ENCODE measurements around the gene GUCY2C. TPM values are rescaled to one million over a fixed set of nuclear protein-coding genes. Genes with fewer than 3 reads are reported as not detected.

Gene GUCY2C
- total and polyA plus RNA-seq, 10 of the 15 experiments (the other 5 are each of a cell fraction or from before 2014, with no cell fraction given): 0.08 to 0.60 (median 0.17) TPM

DNA sequence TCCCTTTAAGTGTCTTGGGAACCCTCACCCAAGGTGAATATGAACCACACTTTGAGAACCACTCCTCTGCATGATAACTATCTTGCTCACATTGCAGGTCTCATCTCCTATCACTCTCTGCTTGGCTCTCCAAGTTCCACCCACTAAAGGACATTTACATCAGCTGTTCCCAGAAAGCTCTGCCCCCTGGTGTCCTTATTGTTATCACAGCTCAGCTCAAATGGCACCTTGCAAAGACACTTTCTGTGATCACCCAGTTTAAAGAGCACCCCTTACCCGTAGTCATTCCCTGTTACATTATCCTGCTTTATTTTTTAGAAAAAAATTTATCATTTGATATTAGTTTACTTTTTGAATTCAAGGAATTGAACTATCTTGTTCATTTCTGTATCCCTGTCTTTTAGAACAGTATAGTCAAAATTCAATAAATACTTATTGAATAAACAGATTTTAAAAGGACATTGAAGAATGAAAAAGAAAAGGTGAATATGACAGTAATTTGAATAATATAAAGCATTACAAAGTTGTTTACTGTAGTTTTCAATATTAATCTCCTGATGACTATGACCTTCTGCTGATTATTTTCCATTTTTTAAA, 20.5 kb upstream of the GUCY2C start (continued):
- TF ChIP-seq, protein P1, sequence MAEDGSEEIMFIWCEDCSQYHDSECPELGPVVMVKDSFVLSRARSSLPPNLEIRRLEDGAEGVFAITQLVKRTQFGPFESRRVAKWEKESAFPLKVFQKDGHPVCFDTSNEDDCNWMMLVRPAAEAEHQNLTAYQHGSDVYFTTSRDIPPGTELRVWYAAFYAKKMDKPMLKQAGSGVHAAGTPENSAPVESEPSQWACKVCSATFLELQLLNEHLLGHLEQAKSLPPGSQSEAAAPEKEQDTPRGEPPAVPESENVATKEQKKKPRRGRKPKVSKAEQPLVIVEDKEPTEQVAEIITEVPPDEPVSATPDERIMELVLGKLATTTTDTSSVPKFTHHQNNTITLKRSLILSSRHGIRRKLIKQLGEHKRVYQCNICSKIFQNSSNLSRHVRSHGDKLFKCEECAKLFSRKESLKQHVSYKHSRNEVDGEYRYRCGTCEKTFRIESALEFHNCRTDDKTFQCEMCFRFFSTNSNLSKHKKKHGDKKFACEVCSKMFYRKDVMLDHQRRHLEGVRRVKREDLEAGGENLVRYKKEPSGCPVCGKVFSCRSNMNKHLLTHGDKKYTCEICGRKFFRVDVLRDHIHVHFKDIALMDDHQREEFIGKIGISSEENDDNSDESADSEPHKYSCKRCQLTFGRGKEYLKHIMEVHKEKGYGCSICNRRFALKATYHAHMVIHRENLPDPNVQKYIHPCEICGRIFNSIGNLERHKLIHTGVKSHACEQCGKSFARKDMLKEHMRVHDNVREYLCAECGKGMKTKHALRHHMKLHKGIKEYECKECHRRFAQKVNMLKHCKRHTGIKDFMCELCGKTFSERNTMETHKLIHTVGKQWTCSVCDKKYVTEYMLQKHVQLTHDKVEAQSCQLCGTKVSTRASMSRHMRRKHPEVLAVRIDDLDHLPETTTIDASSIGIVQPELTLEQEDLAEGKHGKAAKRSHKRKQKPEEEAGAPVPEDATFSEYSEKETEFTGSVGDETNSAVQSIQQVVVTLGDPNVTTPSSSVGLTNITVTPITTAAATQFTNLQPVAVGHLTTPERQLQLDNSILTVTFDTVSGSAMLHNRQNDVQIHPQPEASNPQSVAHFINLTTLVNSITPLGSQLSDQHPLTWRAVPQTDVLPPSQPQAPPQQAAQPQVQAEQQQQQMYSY (CRISPR knock-in tag; IDR thresholded peaks at IDR 0.05): no peak
- TF ChIP-seq RUNX3 (IDR thresholded peaks at IDR 0.05; ENCODE audit: low read length) (no peak), ZZZ3 (IDR thresholded peaks at IDR 0.05; ENCODE audit: control insufficient read depth, insufficient read length, low read depth) (no peak), IKZF2 (IDR thresholded peaks at IDR 0.05) (no peak), EED (IDR thresholded peaks at IDR 0.05; ENCODE audit: low read depth) (no peak), NFXL1 (IDR thresholded peaks at IDR 0.05; ENCODE audit: borderline replicate concordance) (no peak), ETV6 (conservative IDR thresholded peaks at IDR 0.05 in 1 of 2, IDR thresholded peaks at IDR 0.05 in 1 of 2; ENCODE audit: borderline replicate concordance in 1 of 2, low read depth in 1 of 2) (no peak), ASH2L (IDR thresholded peaks at IDR 0.05; ENCODE audit: borderline replicate concordance, low read depth) (no peak), SP1 (IDR thresholded peaks at IDR 0.05; ENCODE audit: low read depth, low read length) (no peak)
- TF ChIP-seq, protein P2, sequence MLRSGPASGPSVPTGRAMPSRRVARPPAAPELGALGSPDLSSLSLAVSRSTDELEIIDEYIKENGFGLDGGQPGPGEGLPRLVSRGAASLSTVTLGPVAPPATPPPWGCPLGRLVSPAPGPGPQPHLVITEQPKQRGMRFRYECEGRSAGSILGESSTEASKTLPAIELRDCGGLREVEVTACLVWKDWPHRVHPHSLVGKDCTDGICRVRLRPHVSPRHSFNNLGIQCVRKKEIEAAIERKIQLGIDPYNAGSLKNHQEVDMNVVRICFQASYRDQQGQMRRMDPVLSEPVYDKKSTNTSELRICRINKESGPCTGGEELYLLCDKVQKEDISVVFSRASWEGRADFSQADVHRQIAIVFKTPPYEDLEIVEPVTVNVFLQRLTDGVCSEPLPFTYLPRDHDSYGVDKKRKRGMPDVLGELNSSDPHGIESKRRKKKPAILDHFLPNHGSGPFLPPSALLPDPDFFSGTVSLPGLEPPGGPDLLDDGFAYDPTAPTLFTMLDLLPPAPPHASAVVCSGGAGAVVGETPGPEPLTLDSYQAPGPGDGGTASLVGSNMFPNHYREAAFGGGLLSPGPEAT (IDR thresholded peaks at IDR 0.05; ENCODE audit: low read depth): no peak
- TF ChIP-seq, protein P3, sequence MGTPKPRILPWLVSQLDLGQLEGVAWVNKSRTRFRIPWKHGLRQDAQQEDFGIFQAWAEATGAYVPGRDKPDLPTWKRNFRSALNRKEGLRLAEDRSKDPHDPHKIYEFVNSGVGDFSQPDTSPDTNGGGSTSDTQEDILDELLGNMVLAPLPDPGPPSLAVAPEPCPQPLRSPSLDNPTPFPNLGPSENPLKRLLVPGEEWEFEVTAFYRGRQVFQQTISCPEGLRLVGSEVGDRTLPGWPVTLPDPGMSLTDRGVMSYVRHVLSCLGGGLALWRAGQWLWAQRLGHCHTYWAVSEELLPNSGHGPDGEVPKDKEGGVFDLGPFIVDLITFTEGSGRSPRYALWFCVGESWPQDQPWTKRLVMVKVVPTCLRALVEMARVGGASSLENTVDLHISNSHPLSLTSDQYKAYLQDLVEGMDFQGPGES (IDR thresholded peaks at IDR 0.05): no peak
- TF ChIP-seq, protein P4, sequence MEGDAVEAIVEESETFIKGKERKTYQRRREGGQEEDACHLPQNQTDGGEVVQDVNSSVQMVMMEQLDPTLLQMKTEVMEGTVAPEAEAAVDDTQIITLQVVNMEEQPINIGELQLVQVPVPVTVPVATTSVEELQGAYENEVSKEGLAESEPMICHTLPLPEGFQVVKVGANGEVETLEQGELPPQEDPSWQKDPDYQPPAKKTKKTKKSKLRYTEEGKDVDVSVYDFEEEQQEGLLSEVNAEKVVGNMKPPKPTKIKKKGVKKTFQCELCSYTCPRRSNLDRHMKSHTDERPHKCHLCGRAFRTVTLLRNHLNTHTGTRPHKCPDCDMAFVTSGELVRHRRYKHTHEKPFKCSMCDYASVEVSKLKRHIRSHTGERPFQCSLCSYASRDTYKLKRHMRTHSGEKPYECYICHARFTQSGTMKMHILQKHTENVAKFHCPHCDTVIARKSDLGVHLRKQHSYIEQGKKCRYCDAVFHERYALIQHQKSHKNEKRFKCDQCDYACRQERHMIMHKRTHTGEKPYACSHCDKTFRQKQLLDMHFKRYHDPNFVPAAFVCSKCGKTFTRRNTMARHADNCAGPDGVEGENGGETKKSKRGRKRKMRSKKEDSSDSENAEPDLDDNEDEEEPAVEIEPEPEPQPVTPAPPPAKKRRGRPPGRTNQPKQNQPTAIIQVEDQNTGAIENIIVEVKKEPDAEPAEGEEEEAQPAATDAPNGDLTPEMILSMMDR (IDR thresholded peaks at IDR 0.05 in 2 of 3, conservative IDR thresholded peaks at IDR 0.05 in 1 of 3; ENCODE audit: control insufficient read depth in 2 of 3, extremely low read depth in 1 of 3, insufficient read depth in 1 of 3, low read depth in 3 of 3, low read length in 3 of 3): peak; percentile 56 to 70 (median 63)

All from GM12878 (cell line).